HAP-1 (cell line): ENCODE measurements around the gene HSPB8.
"Not testable (repeated sequence)": the region's sequence is repeated elsewhere in the genome, so short reads cannot be mapped to it uniquely, and the experiment has no call there.

Source experiments
- DNase-seq, 2 experiments: peaks; one replicate each; pipeline ENCODE4 v3.0.0-alpha.2; 2016 to 2020; ENCODE audit warnings: low spot score in 2 of 2
- H3K27me3 ChIP-seq: fragments of 250-450 bp; sonication (Bioruptor Pico); 2 replicates; pipeline ENCODE4 v1.5.1; 2020; ENCODE audit warnings: low read depth, mild to moderate bottlenecking, moderate library complexity
- H3K36me3 ChIP-seq: fragments of 250-450 bp; sonication (Bioruptor Pico); replicated peaks from 2 replicates; pipeline ENCODE4 v1.5.1; 2020; ENCODE audit warnings: mild to moderate bottlenecking
- H3K4me1 ChIP-seq: fragments of 250-450 bp; sonication (Bioruptor Pico); 2 replicates; pipeline ENCODE4 v1.5.1; 2020; ENCODE audit warnings: mild to moderate bottlenecking
- H3K4me3 ChIP-seq: fragments of 250-450 bp; sonication (Bioruptor Pico); 2 replicates; pipeline ENCODE4 v1.5.1; 2020; ENCODE audit warnings: mild to moderate bottlenecking, moderate library complexity
- H3K9me3 ChIP-seq: fragments of 250-450 bp; sonication (Bioruptor Pico); 2 replicates; pipeline ENCODE4 v1.5.1; 2020; ENCODE audit warnings: mild to moderate bottlenecking, moderate library complexity
- in situ Hi-C: fragments of 300-500 bp; cut with MboI; formaldehyde crosslinking; loops from 3 replicates; pipeline ENCODE4 v1.14.3; 2020; ENCODE audit warnings: low sequenced_read_pairs, inconsistent platforms, mixed read lengths

The HSPB8 gene

GRCh38 chr12:119204131-119204530, 25.4 kb downstream of the HSPB8 start:
- H3K4me3 ChIP-seq: no peak overlapping the region
- no peaks in the 10 kb centered on the region for H3K36me3 ChIP-seq
- no peaks in the 10 kb centered on the region for H3K27me3 ChIP-seq
- H3K9me3 ChIP-seq: no peaks in the 10 kb centered on the region
- no peak for DNase-seq
- H3K4me1 ChIP-seq: no peaks in the 10 kb centered on the region
- in situ Hi-C loops: no loop called here

GRCh38 chr12:119204671-119205285, 26.0 kb downstream of the HSPB8 start:
- Histone ChIP-seq H3K36me3 (no peaks in the 10 kb centered on the region), H3K4me1 (no peaks in the 10 kb centered on the region), H3K4me3 (no peak overlapping the region), H3K27me3 (no peaks in the 10 kb centered on the region), H3K9me3 (no peaks in the 10 kb centered on the region)
- DNase-seq: no peak
- in situ Hi-C loops: no loop called here

- Histone ChIP-seq H3K4me3 (no peak overlapping the region), H3K36me3 (no peaks in the 10 kb centered on the region), H3K27me3 (no peaks in the 10 kb centered on the region), H3K4me1 (no peaks in the 10 kb centered on the region), H3K9me3 (no peaks in the 10 kb centered on the region)
- in situ Hi-C loops: no loop called here
- no peak for DNase-seq
Measured at GRCh38 chr12:119206348-119207062, 27.8 kb downstream of the HSPB8 start.

- Histone ChIP-seq H3K27me3 (no peaks in the 10 kb centered on the region), H3K36me3 (no peaks in the 10 kb centered on the region), H3K4me1 (no peaks in the 10 kb centered on the region), H3K9me3 (no peaks in the 10 kb centered on the region), H3K4me3 (no peak overlapping the region)
- in situ Hi-C loops: no loop called here
- no peak for DNase-seq
Measured at GRCh38 chr12:119207063-119207560, 28.4 kb downstream of the HSPB8 start.

- Histone ChIP-seq H3K27me3 (no peaks in the 10 kb centered on the region), H3K4me3 (no peak overlapping the region), H3K36me3 (no peaks in the 10 kb centered on the region), H3K4me1 (no peaks in the 10 kb centered on the region), H3K9me3 (no peaks in the 10 kb centered on the region)
- DNase-seq: no peak
- in situ Hi-C loops: no loop called here
Measured at GRCh38 chr12:119208626-119209061, 29.9 kb downstream of the HSPB8 start.

- H3K4me1 ChIP-seq: no peaks in the 10 kb centered on the region
- H3K4me3 ChIP-seq: no peak overlapping the region
- H3K27me3 ChIP-seq: no peaks in the 10 kb centered on the region
- no peaks in the 10 kb centered on the region for H3K9me3 ChIP-seq
- no peaks in the 10 kb centered on the region for H3K36me3 ChIP-seq
- DNase-seq: no peak
- in situ Hi-C loops: no loop called here
Measured at GRCh38 chr12:119211884-119212283, 33.2 kb downstream of the HSPB8 start.

GRCh38 chr12:119216084-119216483, 37.4 kb downstream of the HSPB8 start:
- no peaks in the 10 kb centered on the region for H3K36me3 ChIP-seq
- no peaks in the 10 kb centered on the region for H3K4me1 ChIP-seq
- no peaks in the 10 kb centered on the region for H3K27me3 ChIP-seq
- in situ Hi-C loops: no loop called here
- H3K4me3 ChIP-seq: no peak overlapping the region
- DNase-seq: no peak
- no peaks in the 10 kb centered on the region for H3K9me3 ChIP-seq

- in situ Hi-C loops: not testable (repeated sequence)
Measured at GRCh38 chr12:119218875-119219274, 40.1 kb downstream of the HSPB8 start.

GRCh38 chr12:119222222-119222951, 43.7 kb downstream of the HSPB8 start:
- H3K4me1 ChIP-seq: no peaks in the 10 kb centered on the region
- H3K36me3 ChIP-seq: no peaks in the 10 kb centered on the region
- no peak for DNase-seq
- H3K9me3 ChIP-seq: no peaks in the 10 kb centered on the region
- no peak overlapping the region for H3K4me3 ChIP-seq
- no peaks in the 10 kb centered on the region for H3K27me3 ChIP-seq
- in situ Hi-C loops: no loop called here

More at GRCh38 chr12:119218875-119219274, 40.1 kb downstream of the HSPB8 start:
- not testable (repeated sequence) for H3K27me3 ChIP-seq, H3K4me3 ChIP-seq, H3K4me1 ChIP-seq, DNase-seq, H3K9me3 ChIP-seq, H3K36me3 ChIP-seq

- Histone ChIP-seq H3K27me3 (no peaks in the 10 kb centered on the region), H3K4me1 (no peaks in the 10 kb centered on the region), H3K36me3 (no peaks in the 10 kb centered on the region), H3K4me3 (no peak overlapping the region), H3K9me3 (no peaks in the 10 kb centered on the region)
- in situ Hi-C loops: no loop called here
- DNase-seq: no peak
Measured at GRCh38 chr12:119225454-119225853, 46.7 kb downstream of the HSPB8 start.

- in situ Hi-C loops: no loop called here
- Histone ChIP-seq H3K4me1 (no peaks in the 10 kb centered on the region), H3K36me3 (no peaks in the 10 kb centered on the region), H3K27me3 (no peaks in the 10 kb centered on the region), H3K4me3 (no peak overlapping the region), H3K9me3 (no peaks in the 10 kb centered on the region)
- no peak for DNase-seq
Measured at GRCh38 chr12:119227292-119227691, 48.6 kb downstream of the HSPB8 start.

GRCh38 chr12:119229205-119229604, 50.5 kb downstream of the HSPB8 start:
- H3K36me3 ChIP-seq: no peaks in the 10 kb centered on the region
- H3K4me1 ChIP-seq: no peaks in the 10 kb centered on the region
- no peaks in the 10 kb centered on the region for H3K9me3 ChIP-seq
- H3K27me3 ChIP-seq: no peaks in the 10 kb centered on the region
- H3K4me3 ChIP-seq: no peak overlapping the region
- no peak for DNase-seq
- in situ Hi-C loops: no loop called here

GRCh38 chr12:119229837-119230236, 51.1 kb downstream of the HSPB8 start:
- in situ Hi-C loops: no loop called here
- no peaks in the 10 kb centered on the region for H3K27me3 ChIP-seq
- H3K4me1 ChIP-seq: no peaks in the 10 kb centered on the region
- peak; percentile 42 to 71 for DNase-seq
- no peaks in the 10 kb centered on the region for H3K9me3 ChIP-seq
- no peaks in the 10 kb centered on the region for H3K36me3 ChIP-seq
- no peak overlapping the region for H3K4me3 ChIP-seq

GRCh38 chr12:119230807-119231206, 52.1 kb downstream of the HSPB8 start:
- Histone ChIP-seq H3K4me1 (no peaks in the 10 kb centered on the region), H3K4me3 (no peak overlapping the region), H3K9me3 (no peaks in the 10 kb centered on the region), H3K36me3 (no peaks in the 10 kb centered on the region), H3K27me3 (no peaks in the 10 kb centered on the region)
- no peak for DNase-seq
- in situ Hi-C loops: no loop called here
